Globus pallidus (tissue), 1 donor: ENCODE results near the gene STAC3.

Source experiments
- DNase-seq: peaks from one replicate; pipeline ENCODE4 v3.0.0-alpha.2; 2015; ENCODE audit warnings: low spot score

The STAC3 gene

GRCh38 chr12:57210461-57210860, 40.5 kb downstream of the STAC3 start:
- no peak for DNase-seq

- DNase-seq, result no peak
Observed at GRCh38 chr12:57209916-57210315, 41.1 kb downstream of the STAC3 start.

GRCh38 chr12:57208631-57209282, 42.2 kb downstream of the STAC3 start:
- peak; percentile 82 for DNase-seq

- no peak for DNase-seq
Observed at GRCh38 chr12:57207731-57208630, 43.0 kb downstream of the STAC3 start.

DNA sequence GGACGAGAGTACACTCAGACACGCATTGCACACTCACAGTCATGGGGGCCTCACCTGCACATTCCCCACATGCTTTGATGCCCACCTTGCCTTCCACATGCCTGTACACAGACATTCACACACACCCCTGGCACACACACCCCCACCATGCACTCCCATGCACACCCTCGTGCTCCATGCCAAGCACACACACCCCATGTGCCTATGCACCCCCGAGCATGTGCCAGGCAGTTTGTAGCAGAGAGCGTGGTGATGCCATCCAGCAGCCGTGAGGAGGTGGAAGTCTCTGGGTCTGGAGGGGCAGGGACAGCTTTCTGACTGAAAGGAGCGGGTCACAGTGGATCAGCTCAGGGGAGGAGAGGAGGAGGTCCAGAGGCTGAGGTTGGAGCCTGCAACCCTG, 45.1 kb downstream of the STAC3 start:
- no peak for DNase-seq

- no peak for DNase-seq
Observed at GRCh38 chr12:57205186-57205585, 45.8 kb downstream of the STAC3 start.

DNA sequence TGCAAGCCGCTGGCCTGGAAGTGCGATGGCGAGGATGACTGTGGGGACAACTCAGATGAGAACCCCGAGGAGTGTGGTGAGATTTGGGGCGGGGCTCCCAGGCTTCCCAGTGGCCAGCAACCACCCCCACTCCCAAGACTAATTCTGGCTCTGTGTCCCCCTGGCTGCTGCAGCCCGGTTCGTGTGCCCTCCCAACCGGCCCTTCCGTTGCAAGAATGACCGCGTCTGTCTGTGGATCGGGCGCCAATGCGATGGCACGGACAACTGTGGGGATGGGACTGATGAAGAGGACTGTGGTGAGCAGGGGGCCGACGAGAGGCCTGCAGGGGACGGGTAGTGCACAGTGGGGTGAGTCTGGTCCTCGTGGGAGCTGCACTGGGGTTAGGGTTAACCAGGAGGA, 46.5 kb downstream of the STAC3 start:
- no peak for DNase-seq

DNA sequence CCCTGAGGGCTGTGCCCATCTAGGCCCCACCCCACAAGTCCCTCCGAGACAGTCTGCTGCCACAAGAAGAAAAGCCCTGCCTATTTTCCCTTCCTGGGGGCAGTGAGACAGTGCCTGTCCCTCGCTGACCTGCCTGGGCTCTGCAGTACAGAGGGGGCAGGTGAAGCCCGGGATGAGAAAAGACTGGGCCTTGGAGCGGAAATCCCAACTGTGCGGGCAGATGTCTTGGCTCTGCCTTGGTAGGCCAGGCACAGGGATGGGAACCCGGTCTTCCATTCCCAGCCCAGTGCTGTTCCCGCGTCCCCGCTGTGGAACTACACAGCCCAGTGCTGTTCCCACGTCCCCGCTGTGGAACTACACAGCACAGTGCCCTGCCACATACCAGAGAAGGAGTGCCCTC, 47.2 kb downstream of the STAC3 start:
- DNase-seq, result no peak

- no peak for DNase-seq
Observed at GRCh38 chr12:57203201-57203600, 47.8 kb downstream of the STAC3 start.

DNA sequence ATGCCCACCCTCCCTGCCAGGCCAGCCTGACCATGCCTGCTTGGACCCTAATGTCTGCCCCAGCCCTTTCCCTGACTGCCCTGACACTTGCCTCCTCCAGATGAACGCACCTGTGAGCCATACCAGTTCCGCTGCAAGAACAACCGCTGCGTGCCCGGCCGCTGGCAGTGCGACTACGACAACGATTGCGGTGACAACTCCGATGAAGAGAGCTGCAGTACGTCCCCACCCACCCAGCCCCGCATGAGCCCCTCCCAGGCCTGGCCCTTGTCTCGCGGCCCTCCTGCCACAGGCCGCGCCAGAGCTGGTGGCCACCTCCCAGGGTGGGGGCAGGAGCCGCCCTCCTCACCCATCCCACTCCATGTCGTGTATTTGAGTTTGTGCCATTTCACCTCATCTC, 48.7 kb downstream of the STAC3 start:
- DNase-seq, result no peak

DNA sequence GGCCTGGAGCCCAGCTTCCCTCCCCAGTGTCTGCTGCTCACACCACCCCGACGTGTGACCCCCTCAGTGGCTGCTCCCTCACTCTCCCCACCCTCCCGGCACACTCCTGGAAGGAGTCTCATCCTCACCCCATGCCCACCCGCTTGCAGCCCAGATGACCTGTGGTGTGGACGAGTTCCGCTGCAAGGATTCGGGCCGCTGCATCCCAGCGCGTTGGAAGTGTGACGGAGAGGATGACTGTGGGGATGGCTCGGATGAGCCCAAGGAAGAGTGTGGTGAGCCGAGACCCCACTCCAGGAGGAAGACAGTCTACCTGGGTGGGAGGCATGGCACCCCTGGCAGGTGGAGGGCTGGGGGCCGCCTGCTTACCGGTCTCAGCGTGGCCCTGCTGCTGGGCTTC, 49.4 kb downstream of the STAC3 start:
- no peak for DNase-seq

DNA sequence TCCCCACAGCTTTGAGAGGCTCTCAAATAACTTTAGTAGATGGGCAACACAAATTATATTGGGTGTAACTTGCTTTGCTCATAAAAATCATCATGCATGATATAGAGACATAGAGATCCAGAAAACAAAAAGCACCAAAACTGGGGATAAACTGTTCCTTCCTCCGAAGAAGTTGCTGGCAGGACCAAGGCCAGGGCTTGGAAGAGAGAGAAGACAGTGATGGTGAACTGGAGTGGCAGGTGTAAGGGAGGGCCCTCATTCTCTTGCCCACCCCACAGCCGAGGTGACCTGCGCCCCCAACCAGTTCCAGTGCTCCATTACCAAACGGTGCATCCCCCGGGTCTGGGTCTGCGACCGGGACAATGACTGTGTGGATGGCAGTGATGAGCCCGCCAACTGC, 49.8 kb downstream of the STAC3 start:
- DNase-seq, result no peak

DNA sequence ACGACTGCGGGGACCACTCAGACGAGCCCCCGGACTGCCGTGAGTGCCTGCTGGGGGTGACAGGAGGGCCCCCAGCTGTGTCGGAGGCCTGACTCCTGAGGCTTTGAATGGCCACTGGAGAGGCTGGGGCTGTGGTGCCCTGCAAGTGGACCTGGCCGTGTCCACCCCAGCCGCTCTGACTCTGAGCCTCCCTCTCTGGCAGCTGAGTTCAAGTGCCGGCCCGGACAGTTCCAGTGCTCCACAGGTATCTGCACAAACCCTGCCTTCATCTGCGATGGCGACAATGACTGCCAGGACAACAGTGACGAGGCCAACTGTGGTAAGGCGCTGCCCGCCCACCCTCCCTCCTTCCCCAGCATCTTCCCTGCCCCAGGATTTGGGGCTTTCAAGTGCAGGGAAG, 50.5 kb downstream of the STAC3 start:
- no peak for DNase-seq

DNA sequence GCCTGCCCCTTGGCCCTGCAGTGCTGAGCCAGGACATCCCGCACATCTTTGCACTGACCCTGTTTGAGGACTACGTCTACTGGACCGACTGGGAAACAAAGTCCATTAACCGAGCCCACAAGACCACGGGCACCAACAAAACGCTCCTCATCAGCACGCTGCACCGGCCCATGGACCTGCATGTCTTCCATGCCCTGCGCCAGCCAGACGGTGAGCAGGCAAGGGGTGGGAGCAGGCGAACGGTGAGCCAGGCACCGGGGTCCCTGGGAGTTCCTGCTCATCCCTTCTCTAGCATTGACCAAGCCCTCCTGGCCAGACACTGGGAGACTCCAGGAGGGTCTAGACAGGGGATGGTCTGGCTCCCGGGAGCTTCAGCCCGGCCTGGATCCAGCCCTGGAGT, 51.8 kb downstream of the STAC3 start:
- DNase-seq, result no peak

DNA sequence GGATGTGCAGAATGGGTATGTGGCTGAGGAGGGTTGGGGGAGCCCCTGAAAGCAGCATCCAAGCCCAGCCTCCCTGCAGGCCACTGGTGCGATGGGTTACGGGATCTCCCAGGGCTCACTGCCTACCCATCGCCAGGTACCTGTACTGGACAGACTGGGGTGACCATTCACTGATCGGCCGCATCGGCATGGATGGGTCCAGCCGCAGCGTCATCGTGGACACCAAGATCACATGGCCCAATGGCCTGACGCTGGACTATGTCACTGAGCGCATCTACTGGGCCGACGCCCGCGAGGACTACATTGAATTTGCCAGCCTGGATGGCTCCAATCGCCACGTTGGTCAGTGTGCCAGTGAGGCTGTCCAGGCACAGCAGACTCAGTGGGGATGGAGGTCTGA, 52.7 kb downstream of the STAC3 start:
- no peak for DNase-seq

DNA sequence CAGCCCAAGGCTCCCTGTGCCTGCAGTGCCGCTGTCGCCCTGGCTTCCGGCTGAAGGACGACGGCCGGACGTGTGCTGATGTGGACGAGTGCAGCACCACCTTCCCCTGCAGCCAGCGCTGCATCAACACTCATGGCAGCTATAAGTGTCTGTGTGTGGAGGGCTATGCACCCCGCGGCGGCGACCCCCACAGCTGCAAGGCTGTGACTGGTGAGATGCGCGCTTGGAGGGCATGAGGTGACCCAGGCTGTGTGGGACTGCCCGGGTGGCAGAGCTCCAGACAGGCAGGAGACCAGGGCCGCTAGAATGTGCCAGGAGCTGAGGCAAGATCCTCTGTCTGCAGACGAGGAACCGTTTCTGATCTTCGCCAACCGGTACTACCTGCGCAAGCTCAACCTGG, 54.0 kb downstream of the STAC3 start:
- no peak for DNase-seq

DNA sequence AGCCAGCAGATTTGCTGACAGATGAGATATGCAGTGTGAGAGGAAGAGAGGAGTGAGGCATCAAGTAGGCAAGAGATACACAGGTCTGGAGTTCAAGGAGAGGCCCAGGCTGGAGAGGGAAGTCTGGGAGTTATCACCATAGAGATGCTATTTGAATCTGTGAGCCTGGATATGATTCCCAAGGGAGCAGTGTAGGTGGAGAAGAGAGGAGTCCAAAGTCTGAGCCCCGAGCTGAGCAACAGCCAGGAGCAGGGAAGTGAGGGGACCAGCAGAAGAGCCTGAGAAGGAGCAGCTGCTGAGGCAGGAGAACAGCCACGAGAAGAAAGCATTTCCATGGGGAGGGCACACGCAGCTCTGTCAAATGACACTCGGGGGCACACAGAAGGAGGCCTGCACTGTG, 54.5 kb downstream of the STAC3 start:
- DNase-seq, result no peak

DNA sequence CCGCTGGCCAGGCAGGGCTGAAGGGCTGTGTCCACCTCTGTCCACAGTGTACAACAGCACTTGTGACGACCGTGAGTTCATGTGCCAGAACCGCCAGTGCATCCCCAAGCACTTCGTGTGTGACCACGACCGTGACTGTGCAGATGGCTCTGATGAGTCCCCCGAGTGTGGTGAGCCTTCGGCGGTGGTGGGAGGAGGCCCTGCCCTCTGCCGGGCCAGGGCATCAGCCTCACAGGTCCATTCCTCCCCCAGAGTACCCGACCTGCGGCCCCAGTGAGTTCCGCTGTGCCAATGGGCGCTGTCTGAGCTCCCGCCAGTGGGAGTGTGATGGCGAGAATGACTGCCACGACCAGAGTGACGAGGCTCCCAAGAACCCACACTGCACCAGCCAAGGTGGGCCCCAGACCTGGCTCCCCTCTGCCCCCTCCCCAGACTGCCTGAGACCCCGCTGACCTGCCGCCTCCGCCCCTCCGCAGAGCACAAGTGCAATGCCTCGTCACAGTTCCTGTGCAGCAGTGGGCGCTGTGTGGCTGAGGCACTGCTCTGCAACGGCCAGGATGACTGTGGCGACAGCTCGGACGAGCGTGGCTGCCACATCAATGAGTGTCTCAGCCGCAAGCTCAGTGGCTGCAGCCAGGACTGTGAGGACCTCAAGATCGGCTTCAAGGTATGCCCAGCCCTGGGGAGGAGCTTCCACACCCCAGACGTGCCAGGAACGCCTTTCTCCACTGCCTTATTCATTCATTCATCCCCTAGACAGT, 55.2 kb downstream of the STAC3 start:
- DNase-seq, result no peak

DNA sequence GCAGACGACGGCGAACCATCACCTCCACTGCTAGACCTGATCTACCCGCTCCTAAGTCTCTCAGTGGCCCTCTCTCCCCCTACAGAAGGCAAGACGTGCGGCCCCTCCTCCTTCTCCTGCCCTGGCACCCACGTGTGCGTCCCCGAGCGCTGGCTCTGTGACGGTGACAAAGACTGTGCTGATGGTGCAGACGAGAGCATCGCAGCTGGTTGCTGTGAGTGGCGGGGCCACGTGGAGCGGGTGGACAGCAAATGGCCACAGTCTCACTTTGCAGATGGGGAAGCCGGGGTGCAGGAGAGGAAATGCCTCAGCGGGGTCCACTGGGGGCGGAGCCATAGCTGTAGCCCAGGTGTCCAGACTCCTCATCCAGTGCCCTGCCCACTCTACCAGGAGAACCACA, 55.8 kb downstream of the STAC3 start:
- DNase-seq, result no peak

- DNase-seq, result no peak
Observed at GRCh38 chr12:57194253-57194652, 56.7 kb downstream of the STAC3 start.

DNA sequence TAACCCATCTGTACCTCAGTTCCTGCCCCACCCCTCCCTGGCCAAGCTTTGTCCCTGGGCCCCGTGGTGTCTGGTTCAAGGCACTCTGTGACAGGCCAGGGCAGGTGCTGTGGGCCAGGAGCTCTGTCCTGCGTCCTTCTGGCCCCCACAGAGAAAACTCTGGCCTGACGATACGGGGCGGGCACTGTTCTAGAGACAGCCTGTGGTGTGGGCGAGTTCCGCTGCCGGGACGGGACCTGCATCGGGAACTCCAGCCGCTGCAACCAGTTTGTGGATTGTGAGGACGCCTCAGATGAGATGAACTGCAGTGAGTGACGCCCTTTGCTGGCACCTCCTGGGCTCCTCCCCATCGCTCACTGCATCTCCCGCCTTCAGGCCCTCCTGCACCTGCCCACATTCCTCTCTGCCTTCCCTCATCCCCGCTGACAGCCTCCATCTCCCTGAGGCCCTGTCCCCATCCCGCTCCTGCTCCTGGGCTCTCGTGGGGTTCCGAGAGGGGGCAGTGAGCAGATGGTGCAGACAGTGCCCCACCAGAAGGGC, 57.2 kb downstream of the STAC3 start:
- DNase-seq, result no peak
